Left hindlimb (tissue), 1 donor: ENCODE measurements around the gene HSD17B8.
"Not testable (repeated sequence)": the region's sequence is repeated elsewhere in the genome, so short reads cannot be mapped to it uniquely, and the experiment has no call there.

Experiments used
- DNase-seq: peaks from one replicate; pipeline ENCODE4 v3.0.0-alpha.2; 2018

The HSD17B8 gene

DNA sequence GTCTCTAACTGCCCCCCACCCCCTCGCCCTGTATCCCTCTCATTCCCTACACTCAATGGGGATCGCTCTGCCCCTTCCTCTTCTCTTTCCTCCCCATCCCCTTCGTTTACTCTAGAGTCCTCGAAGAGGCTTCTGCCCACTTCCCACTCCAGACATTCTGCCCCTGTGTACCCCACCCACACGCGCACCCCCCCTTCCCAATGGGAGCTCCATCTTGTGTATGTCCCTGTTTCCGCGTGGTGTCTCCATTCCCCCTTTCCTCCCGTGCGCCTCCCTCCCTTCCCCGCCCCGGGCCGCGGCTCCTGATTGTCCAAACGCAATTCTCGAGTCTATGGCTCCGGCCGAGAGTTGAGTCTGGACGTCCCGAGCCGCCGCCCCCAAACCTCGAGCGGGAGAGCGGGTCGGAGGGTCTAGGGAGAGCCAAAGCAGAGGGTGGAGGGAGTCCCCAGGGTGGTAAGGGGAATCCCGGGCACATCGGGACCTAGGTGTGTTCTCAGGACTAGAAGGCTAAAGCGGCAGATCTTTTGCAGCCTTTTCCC lies 3.2 kb downstream of the HSD17B8 start:
- peak; percentile 82 for DNase-seq

DNA sequence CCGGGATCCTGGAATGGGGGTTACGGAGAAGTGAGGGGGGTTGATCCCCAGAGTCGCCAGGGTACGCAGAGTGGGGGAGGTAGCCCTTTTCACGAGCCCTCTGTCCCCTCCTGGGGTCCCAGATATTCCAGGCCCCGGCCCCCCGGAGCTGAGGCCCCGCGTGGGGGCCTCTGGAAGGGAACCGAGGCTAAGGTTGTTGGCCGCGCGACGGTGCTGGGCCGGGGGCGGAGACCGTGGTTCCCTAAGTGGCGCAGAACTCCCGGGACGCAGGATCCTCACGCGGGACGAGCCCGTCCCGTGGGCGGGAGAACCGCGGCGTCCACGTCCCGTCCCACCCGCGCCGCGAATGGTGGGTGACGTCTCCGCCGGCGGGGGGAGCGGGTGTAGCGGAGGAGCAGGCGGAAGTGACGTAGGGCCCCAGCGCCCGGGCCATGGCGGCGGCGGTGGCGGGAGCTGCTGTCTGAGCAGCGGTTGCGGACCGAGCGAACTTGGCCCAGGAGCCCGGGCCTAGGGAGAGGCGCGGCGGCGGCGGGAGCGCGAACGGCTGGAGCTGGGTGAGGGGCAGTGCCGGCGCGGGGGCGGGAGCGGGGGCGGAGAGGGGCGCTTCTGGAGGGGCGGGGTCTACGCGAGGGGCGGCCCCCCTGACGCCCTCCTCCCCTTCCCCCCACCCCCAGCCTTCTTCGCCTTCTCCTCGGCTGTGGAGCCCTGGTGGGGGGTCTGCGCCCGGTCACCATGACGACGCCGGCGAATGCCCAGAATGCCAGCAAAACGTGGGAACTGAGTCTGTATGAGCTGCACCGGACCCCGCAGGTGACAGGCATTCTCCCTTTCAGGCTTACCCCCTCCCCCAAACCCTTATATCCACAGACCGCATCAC lies 3.9 kb downstream of the HSD17B8 start, which contains the start of gene RING1:
TSS of gene RING1 (plus strand) at position 410 of the 877 bp plus-strand sequence. CDS start at position 733, 323 bp downstream.
- DNase-seq: peak; percentile 91

DNA sequence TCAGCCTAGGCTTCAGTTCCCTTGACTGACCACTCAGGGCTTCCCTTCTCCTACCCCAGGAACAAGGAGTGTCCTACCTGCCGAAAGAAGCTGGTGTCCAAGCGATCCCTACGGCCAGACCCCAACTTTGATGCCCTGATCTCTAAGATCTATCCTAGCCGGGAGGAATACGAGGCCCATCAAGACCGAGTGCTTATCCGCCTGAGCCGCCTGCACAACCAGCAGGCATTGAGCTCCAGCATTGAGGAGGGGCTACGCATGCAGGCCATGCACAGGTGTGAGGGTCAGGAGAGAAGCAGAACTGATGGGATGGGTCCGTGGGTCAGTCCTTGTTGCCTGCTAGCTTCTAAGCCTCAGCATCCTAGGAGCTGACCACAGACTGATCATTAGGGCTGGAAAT lies 5.4 kb downstream of the HSD17B8 start:
- peak; percentile 19 for DNase-seq

GRCh38 chr6:33211136-33211535 lies 6.7 kb downstream of the HSD17B8 start:
- no peak for DNase-seq

DNA sequence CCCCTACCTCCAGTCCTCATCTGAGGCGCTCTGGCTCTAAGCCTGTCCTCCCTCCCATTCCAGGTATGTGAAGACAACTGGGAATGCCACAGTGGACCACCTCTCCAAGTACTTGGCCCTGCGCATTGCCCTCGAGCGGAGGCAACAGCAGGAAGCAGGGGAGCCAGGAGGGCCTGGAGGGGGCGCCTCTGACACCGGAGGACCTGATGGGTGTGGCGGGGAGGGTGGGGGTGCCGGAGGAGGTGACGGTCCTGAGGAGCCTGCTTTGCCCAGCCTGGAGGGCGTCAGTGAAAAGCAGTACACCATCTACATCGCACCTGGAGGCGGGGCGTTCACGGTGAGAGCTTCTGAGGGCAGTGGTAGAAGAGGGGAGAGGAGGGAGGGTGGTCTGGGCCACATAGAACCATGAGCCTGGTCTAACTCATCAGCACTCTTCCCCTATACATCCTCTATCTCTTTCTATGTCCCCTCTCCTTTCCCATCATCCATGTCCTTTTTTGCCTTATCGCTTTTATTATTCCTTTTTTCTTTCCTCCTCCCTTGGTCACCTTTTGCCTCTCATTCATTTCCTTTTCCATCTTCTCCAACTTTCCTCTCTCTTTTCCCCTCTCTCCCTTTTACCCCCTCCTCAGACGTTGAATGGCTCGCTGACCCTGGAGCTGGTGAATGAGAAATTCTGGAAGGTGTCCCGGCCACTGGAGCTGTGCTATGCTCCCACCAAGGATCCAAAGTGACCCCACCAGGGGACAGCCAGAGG lies 7.4 kb downstream of the HSD17B8 start:
- DNase-seq: no peak

- no peak for DNase-seq
Observed at GRCh38 chr6:33212857-33213165, 8.4 kb downstream of the HSD17B8 start.

DNA sequence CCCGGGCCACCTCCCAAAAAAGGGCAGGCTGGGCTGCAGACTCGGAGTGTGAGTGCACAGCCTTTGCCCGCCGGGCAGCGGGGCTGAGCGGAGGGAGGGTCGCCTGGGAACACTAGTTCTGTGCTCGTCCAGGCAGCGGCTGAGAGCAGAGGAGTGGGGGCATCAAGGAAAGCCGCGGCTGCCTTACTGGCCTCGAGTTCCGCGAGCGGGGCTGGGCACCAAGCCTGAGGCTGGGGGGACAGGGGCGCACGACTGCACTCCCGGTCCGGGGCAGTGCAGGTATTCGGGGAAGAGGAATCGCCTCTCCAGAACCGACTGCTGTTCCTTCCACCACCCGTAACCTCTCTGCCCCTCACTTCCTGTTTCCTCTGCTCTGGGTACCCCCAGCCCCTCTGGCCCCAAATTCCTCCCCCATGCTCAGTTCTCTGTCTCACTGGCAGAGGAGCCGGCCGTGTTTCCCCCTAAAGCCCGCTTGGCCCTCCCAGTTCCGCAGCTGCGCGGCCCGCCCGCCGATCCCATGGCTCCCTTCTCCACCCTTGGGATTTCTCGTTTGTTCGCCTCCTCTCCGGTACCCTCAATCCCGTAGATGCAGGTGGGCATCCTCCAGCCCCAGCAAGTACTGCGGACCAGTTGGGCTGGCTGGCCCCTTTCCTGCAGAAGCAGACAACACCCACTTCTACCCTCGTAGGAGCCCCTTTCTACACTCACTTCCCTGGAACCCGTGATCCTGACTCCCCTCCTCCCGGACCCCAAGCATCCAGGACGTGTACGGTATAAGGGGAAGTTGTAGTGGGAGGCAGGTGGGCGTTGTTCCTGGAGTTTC lies 8.9 kb downstream of the HSD17B8 start:
- DNase-seq: peak; percentile 64

DNA sequence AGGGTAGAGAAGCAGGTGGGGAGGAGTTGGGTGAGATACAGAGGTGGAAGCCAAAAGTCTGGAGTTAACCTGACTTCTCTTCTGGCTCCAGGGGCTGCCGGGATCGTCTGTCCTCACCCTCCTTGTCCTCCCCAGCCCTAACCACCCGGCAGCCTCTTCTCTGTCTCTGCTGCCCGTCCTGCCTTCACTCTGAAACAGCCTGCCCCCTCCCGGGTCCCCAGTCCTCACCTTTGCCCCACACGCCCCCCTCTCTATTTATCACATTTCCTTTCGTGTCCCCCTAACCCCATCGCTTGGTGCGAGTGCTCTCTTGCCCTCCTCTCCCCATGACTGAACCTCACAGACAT lies 9.5 kb downstream of the HSD17B8 start:
- no peak for DNase-seq

DNA sequence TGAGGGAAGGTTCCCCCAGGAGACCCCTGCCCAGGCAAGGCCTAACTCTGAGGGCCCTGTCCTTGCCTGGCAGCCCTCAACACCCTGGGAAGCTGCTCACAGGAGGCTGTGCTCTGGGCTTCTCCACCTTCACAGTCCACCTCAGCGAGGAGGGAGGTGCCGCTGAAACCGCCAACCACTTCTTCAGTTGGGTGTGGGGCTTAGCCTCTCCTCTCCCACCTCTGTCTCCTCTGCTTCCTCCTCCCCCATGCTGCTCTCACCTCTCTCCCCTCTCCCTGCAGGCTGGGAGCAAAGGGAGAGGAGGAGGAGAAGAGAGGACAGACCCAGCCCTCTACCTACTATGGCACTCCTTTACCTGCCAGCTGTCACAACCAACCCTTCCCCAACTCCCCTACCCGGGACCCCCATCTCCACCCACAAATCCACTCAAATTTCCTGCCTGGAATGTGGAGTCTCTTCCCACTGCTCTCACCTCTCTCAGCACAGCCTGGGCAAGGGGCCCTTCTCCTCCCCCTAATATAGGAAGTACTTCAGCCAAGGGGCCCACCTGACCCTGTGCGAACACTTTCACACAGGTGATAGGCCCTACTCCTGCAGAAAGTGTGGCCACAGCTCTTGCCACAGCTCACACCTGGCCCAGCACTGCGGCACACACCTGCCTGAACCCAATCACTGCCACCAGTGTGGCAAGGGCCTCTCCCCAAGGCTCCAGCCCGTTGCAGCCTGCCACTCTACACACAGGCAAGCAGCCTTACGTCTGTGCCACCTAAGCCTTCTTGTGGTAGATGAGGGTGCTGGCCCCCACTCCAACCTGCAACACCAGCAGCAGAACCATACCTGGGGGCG lies 11.0 kb downstream of the HSD17B8 start:
- no peak for DNase-seq

DNA sequence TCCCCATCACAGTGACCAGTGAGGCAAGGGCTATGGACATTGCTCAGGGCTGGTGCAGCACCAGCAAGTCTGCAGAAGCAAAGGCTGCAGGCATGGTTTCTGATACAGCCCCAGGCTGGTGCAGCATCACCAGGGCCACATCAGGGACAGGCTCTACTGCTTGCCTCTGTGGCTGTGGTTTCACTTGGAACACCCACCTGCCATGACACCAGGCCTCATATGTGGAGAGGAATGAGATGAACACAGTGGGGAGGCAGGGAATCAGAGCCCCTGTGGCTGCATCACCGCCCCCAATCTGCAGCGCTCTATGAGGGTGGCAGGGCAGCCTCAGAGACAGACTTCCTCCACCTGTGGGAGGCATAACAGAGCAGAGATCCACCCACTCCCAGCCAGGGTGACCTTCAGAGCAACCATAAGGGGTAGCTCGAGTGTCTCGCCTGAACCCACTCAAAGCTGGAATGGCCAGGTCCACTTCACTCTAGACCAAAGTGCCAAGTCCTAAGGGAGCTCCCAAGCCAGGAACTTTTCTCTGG lies 11.7 kb downstream of the HSD17B8 start:
- no peak for DNase-seq

GRCh38 chr6:33217246-33217645 lies 12.8 kb downstream of the HSD17B8 start:
- no peak for DNase-seq

DNA sequence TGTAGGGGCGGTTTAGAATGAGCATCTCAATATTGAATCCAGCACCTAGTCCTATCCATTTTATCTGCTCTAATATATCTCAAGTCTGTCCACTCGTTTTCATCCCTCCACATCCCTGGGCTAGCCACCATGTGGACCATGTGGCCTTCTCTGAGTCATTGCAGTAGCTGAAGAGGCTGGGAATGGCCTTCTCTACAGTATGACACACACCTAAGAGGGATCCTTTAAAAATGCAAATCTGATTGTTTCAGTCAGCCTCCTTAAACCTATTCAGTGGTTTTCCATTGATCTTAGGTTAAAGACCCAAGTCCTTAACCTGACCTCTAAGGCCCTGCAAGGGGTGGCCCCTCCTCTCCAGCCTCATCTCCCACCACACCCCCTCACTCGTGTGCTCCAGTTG lies 13.2 kb downstream of the HSD17B8 start:
- no peak for DNase-seq

- not testable (repeated sequence) for DNase-seq
Observed at GRCh38 chr6:33226503-33227120, 22.2 kb downstream of the HSD17B8 start.

DNA sequence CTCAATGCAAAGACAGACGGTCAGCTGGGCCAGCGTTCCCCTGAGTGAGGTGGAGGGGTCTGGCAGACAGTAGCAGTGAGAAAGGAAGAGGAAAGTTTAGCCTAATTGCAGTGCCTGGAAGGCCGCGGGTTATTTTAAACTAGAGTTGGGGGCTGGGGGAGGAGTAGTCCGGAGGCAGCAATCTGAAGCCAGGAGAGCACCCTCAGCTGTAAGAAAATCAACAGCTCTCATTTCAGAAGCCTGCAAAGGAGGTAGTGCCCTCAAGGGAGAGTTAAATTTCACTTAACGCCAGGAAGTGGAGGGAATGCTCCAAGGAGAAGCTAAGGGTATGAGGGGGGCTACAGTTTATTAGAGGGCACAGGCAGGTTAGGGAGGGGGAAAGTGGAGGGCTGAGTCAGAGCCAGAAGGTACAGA lies 30.8 kb downstream of the HSD17B8 start:
- DNase-seq: no peak

DNA sequence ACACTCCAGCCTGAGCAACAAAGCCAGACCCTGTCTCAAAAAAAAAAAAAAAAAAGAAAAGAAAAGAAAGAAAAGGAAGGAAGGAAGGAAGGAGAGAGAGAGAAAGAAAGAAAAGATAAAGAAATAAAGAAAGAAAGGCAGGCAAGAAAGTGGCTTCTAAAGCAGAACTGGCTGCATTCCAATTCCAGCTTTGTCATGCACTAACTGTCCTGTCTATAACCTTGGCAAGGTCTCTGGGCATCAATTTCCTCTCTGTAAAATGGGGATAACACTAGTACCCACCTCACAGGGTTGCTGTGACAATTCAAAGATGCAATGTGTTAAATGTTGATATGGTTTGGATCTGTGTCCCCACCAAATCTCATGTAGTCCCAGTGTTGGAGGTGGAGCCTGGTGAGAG lies 31.9 kb downstream of the HSD17B8 start:
- DNase-seq: no peak

DNA sequence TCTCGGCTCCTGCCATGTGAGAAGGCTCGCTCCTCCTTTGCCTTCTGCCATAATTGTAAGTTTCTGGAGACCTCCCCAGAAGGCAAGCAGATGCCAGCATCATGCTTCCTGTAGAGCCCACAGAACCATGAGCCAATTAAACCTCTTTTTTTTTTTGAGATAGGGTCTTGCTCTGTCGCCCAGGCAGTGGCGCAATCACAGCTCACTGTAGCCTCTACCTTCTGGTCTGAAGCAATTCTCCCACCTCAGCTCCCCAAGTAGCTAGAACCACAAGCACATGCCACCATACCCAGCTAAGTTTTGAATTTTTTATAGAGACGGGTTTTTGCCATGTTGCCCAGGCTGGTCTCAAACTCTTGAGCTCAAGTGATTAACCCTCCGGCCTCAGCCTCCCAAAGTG lies 32.4 kb downstream of the HSD17B8 start:
- no peak for DNase-seq

GRCh38 chr6:33237741-33238140 lies 33.3 kb downstream of the HSD17B8 start:
- no peak for DNase-seq

DNA sequence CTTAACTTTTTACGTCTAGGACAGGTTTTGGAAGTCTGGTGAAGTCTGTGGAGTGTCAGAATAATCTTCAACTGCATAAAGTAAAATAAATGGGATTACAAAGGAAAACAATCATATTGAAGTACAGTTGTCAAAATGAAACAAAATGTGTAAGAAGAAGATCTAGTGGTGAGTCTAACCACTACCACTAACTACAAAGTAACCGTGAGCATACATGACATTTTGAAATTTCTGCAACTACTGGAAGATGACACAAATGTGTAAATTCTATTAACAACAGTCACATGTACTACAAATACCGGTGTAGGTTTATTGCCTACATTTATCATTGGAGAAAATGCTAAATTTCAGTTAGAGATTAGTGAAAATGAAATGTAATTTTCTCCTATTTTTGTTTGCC lies 37.5 kb downstream of the HSD17B8 start:
- DNase-seq: no peak

GRCh38 chr6:33243476-33243875 lies 39.0 kb downstream of the HSD17B8 start:
- no peak for DNase-seq

GRCh38 chr6:33247977-33248642 lies 43.7 kb downstream of the HSD17B8 start:
- DNase-seq: peak; percentile 90

DNA sequence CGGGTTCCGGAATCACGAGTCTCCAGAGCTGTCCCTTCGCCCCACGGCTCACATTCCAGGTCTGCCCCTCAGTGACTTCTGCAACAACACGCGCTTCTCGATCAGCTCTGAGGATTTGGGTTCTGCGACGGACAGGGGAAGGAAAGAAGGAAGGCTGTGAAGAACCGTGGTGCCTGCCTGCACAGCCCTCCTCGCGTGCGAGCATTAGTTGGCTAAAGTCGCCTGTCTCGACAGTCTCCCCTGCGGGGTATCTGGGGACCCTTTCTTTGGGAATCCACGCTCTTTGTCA lies 44.1 kb downstream of the HSD17B8 start:
- no peak for DNase-seq
